SU-DHL-6 (cell line): ENCODE data around the gene SINHCAF.

Experiments
- H2AFZ ChIP-seq: fragments of 200-600 bp; sonication (generic); 2 replicates; pipeline ENCODE4 v1.6.1; 2014; ENCODE audit warnings: low read depth, mild to moderate bottlenecking, moderate library complexity, mixed read lengths, antibody characterized with exemption, low read length; ENCODE audit not compliant: severe bottlenecking
- H3F3A ChIP-seq: fragments of 200-600 bp; shearing (Covaris generic); 2 replicates; pipeline ENCODE4 v1.6.0; 2016; ENCODE audit warnings: antibody characterized with exemption, mild to moderate bottlenecking; ENCODE audit not compliant: insufficient read depth
- H3K27ac ChIP-seq: fragments of 200-600 bp; sonication (generic); 2 replicates; pipeline ENCODE4 v1.5.1; 2016; ENCODE audit warnings: low read depth, mild to moderate bottlenecking, low read length, moderate library complexity, mixed read lengths
- H3K27me3 ChIP-seq: fragments of 200-600 bp; sonication (generic), shearing (Covaris generic); 2 replicates; pipeline ENCODE4 v1.6.0; 2014; ENCODE audit warnings: mild to moderate bottlenecking, low read length
- H3K36me3 ChIP-seq: fragments of 200-600 bp; sonication (generic); 2 replicates; pipeline ENCODE4 v1.6.1; 2014; ENCODE audit warnings: mild to moderate bottlenecking, low read length, mixed read lengths
- H3K4me2 ChIP-seq: fragments of 300-600, 200-600 bp; shearing (Covaris generic), sonication (generic); 2 replicates; pipeline ENCODE4 v1.6.0; 2014; ENCODE audit warnings: low read length, low read depth, mild to moderate bottlenecking; ENCODE audit not compliant: poor library complexity, severe bottlenecking
- H3K4me3 ChIP-seq: fragments of 200-600 bp; sonication (generic); 2 replicates; pipeline ENCODE4 v1.5.1; 2014; ENCODE audit warnings: antibody characterized with exemption, low read length, mild to moderate bottlenecking, mixed read lengths; ENCODE audit not compliant: insufficient read depth, poor library complexity, severe bottlenecking
- H3K79me2 ChIP-seq: fragments of 200-600 bp; sonication (generic); 2 replicates; pipeline ENCODE4 v1.6.1; 2014; ENCODE audit warnings: mild to moderate bottlenecking, low read length, moderate library complexity; ENCODE audit not compliant: insufficient read depth
- H3K9ac ChIP-seq: fragments of 200-600 bp; sonication (generic); 2 replicates; pipeline ENCODE4 v1.7.0; 2014; ENCODE audit warnings: mild to moderate bottlenecking, low read length
- H3K9me2 ChIP-seq: fragments of 200-600 bp; sonication (generic); replicated peaks from 2 replicates; pipeline ENCODE4 v1.6.1; 2014; ENCODE audit warnings: low read length; ENCODE audit not compliant: insufficient read depth
- H3K9me3 ChIP-seq: fragments of 200-600 bp; sonication (generic); 2 replicates; pipeline ENCODE4 v1.6.1; 2014; ENCODE audit warnings: low read length, mixed read lengths; ENCODE audit not compliant: insufficient read depth
- H4K20me1 ChIP-seq: fragments of 200-600 bp; sonication (generic); 2 replicates; pipeline ENCODE4 v1.6.1; 2014; ENCODE audit warnings: low read depth, mild to moderate bottlenecking, antibody characterized with exemption, low read length, moderate library complexity, mixed read lengths
- CTCF ChIP-seq: fragments of 200-600 bp; sonication (generic); IDR thresholded peaks from one replicate; pipeline ENCODE4 v1.5.1; 2017; ENCODE audit warnings: antibody characterized with exemption, mild to moderate bottlenecking, low read length, moderate library complexity; ENCODE audit not compliant: insufficient read depth, poor library complexity, severe bottlenecking
- EZH2phosphoT487 ChIP-seq: fragments of 200-600 bp; sonication (generic), shearing (Covaris generic); conservative IDR thresholded peaks from 2 replicates; pipeline ENCODE4 v1.6.1; 2018; ENCODE audit warnings: mild to moderate bottlenecking, antibody characterized with exemption, low read length, moderate library complexity, mixed read lengths

Gene SINHCAF

GRCh38 chr12:31361730-31362114 lies 35.8 kb upstream of the SINHCAF start:
- no peaks in the 10 kb centered on the region for H4K20me1 ChIP-seq
- no peak overlapping the region for H3K9ac ChIP-seq
- H3K9me3 ChIP-seq = no peaks in the 10 kb centered on the region
- no peaks in the 10 kb centered on the region for H3K9me2 ChIP-seq
- H3K27ac ChIP-seq = no peak overlapping the region
- H3K4me2 ChIP-seq = no peak overlapping the region
- TF ChIP-seq CTCF (no peak), EZH2phosphoT487 (no peak)
- H3K4me3 ChIP-seq = no peak overlapping the region
- H3F3A ChIP-seq = no peaks in the 10 kb centered on the region
- no peaks in the 10 kb centered on the region for H3K27me3 ChIP-seq
- no peaks in the 10 kb centered on the region for H3K79me2 ChIP-seq
- no peaks in the 10 kb centered on the region for H3K36me3 ChIP-seq
- no peak overlapping the region for H2AFZ ChIP-seq

- TF ChIP-seq CTCF (no peak), EZH2phosphoT487 (no peak)
- Histone ChIP-seq H3K79me2 (no peaks in the 10 kb centered on the region), H4K20me1 (no peaks in the 10 kb centered on the region), H3K27me3 (no peaks in the 10 kb centered on the region), H3K9ac (no peak overlapping the region), H2AFZ (no peak overlapping the region), H3F3A (no peaks in the 10 kb centered on the region), H3K9me2 (no peaks in the 10 kb centered on the region), H3K36me3 (no peaks in the 10 kb centered on the region), H3K27ac (no peak overlapping the region), H3K4me2 (no peak overlapping the region), H3K4me3 (no peak overlapping the region), H3K9me3 (no peaks in the 10 kb centered on the region)
These were observed 29.8 kb upstream of the SINHCAF start for GRCh38 chr12:31355747-31356107.

GRCh38 chr12:31353750-31354708 lies 28.1 kb upstream of the SINHCAF start:
- Histone ChIP-seq H3K27me3 (no peaks in the 10 kb centered on the region), H2AFZ (peak overlapping the region; percentile 14), H3K9me3 (no peaks in the 10 kb centered on the region), H3K4me2 (peak overlapping the region; percentile 1), H3K4me3 (no peak overlapping the region), H4K20me1 (no peaks in the 10 kb centered on the region), H3K9ac (no peak overlapping the region), H3K27ac (no peak overlapping the region), H3K36me3 (no peaks in the 10 kb centered on the region), H3K79me2 (no peaks in the 10 kb centered on the region), H3K9me2 (no peaks in the 10 kb centered on the region), H3F3A (no peaks in the 10 kb centered on the region)
- no peak for TF ChIP-seq CTCF
- no peak for TF ChIP-seq EZH2phosphoT487
